HG03521 (cell line): ENCODE data around the gene PTPRM.
"Not testable (repeated sequence)": the region's sequence is repeated elsewhere in the genome, so short reads cannot be mapped to it uniquely, and the experiment has no call there.

Source experiments
- ATAC-seq: cut with Tn5 transposase; IDR thresholded peaks from one replicate; pipeline ENCODE4 v1.9.1; 2021; ENCODE audit warnings: mild to moderate bottlenecking, moderate library complexity; ENCODE audit not compliant: unreplicated experiment

Gene PTPRM

DNA sequence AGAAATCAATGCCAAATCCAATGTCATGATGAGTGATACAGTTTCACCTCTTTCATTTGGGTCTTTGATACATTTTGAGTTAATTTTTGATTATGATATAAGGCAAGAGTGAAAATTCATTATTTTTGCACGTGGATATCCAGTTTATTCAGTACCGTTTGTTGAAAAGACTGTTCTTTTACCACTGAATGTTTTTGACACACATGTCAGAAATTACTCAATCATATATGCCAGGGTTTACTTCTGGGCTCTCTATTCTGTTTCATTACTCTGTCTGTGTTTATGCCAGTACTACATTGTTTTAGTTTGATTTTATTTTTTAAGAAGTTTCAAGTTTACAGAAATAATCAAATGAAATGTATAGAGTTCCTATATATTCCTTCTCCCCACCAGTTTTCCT, 154.4 kb downstream of the PTPRM start:
- ATAC-seq: no peak

DNA sequence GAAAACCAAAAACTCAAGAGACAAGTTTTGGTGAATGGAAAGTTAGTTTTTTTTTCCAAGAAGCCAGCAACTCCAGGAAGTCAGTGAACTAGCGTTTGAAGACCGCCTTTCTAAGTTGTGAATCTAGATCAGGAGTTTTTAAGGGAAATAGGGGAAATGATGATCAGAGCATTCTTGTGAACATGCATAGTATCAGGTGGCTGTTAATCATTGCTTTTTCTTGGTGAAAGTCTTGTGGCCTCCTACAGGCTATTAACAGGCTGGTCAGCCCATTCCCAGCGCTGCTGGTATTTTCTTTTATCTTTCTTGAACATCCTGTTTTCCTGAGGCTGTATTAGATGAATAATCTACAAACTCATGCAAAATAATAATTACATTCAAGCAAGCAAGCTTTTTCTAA, 155.8 kb downstream of the PTPRM start:
- no peak for ATAC-seq

DNA sequence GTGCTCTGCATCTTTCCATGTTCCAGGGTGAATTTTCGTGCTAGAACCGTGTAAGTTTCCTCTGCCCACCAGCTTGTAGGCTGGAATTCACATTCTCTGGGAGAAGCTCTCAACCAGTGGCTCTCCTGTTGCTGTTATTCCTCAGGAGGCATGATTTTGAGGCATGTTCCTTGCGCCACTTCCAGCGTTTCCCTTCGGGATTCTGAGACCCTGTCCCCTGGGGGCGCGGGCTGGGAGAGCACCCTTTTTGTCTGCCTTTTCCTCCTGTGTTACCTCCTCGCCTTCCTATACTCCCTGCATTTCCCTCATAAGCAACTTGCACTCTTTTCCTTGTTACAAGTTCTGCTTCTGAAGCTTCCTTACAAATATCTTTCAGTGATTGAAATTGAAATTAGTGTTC, 156.4 kb downstream of the PTPRM start:
- ATAC-seq: no peak

DNA sequence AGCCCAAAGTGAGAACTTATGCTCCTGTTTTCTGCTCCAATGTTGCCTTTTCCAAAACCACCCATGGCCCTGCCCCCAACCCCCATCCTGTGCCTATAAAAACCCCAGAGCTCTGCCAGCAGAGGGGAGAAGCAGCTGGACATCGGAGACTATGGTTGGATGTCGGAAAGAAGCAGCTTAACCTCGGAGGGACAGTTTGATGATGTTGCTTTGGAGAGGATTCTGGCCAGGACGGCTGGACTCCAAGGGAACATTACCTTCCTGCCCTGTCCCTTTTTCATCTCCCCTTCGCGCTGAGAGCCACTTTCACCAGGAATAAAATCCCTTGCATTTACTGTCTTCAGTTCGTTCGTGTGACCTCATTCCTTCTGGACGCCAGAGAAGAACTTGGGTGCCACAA, 158.4 kb downstream of the PTPRM start:
- no peak for ATAC-seq

DNA sequence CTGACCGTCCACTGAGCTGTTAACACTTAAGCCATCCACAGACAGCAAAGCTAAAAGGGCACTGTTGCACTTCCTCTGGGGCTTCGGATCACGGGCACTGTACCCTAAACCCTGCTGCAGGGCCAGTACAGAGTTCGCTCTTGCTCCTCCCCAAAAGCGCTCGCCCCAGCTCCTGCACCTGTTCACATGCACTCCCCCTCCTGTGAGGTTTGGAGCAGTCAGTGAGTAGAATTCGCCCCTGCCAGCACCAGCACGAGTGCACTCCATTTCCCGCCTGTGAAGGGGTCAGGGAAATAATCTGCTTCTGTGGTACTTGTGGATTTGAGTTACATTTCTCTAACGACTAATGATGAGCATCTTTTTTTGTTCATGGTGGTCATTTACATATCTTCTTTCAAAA, 158.8 kb downstream of the PTPRM start:
- no peak for ATAC-seq

DNA sequence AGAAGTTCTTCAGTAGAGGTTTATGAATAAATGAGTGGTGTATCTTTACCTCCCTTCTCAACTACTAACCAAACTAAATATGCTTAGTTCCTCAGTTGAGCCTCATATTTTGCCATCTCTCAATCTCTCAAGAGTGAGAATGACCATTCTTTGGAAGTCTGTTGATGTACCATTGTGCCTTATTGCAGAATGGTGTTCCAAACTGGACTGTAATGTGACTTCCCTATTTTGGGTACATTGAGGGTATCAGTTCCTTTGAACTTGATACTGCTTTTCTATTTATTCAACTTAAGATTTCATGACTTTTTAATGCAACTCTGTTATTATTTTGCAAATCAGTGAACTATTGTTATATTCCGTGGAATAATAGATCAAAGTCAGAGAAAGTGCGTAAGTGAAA, 159.4 kb downstream of the PTPRM start:
- ATAC-seq: no peak

DNA sequence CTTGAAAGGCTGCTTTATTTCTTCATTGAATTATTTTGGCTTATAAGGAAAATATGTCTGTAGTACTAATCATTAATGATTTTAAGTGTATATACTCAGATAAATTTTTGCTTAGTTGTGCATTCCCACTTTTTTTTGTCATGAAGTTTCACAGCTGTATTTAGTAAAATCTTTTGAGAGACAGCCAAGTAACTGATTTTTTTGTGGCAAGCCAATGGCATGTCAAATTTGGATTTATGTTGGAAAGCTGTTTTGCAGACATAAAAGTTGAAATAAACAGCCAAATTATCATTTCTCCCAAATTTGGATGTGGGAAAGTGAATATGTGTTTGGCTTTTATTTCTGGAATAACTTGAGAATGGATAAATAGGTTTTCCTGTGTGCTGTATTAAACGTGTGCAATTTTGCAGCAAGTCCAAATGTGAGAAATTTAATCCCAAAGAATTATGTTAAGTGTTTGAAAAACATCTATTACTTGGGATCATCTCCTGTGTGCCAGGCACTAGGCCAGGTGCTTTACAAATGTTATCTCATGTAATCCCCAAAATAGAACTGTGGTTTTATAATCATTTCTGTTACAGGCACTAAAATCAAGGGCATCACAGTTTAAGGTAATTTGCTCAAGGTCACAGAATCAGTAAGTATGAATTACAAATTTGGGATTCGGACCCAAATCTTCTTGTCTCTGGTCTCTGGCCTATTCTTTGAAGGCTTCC, 160.4 kb downstream of the PTPRM start:
- no peak for ATAC-seq

DNA sequence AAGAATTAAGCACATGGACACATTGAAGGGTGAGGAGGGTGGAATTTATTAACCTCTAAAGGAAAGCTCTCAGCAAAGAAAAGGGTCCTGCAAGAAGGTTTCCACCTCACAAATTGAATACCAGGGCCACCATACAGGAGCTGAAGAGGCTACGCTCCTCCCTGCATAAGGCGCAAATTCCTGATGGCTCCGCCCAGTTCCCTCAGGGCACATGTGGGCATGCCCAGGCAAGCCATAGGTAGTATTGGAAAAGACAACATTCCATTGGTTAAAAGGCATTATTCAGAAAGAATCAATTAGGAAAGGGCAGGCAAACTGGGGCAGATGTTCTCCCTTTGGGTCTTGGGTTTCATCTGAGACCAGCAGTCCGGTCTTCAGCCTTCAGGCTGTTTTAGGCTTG, 161.2 kb downstream of the PTPRM start:
- no peak for ATAC-seq

DNA sequence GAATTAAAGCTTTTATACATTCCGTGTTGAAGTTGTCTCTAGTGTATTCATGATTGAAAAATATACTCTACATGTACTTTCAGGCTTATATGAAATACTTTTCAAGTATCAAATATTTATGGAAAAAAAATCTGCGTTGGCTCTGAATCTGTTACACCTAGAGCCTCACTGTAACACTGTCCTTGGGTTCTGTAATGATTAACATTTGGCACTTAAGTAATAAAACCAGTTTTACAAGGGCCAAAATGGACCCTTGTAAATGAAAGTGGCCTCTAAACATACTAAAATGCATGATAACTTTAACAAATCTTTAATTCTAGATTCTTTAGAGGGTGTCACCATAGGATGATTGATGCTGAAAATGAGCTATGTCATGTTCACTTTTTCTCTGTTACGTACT, 162.8 kb downstream of the PTPRM start:
- no peak for ATAC-seq

DNA sequence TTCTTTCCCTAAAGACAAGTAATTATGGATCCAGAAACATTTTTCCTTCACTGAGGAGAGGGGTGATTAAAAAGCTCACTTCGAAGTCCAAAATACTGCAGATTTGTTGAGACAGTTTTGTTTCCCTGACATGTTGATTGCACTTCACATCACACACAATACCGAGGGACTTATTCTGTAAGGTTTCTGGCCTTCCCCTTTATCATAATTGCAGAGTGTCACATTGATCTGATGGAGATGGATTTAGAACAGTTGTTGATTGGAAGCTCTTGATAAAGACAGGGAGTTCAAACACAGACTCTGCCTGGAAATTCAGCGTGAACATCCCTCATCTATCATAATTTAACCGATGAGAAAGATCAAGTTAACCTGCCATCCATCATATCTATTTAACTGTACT, 163.6 kb downstream of the PTPRM start:
- ATAC-seq: no peak

DNA sequence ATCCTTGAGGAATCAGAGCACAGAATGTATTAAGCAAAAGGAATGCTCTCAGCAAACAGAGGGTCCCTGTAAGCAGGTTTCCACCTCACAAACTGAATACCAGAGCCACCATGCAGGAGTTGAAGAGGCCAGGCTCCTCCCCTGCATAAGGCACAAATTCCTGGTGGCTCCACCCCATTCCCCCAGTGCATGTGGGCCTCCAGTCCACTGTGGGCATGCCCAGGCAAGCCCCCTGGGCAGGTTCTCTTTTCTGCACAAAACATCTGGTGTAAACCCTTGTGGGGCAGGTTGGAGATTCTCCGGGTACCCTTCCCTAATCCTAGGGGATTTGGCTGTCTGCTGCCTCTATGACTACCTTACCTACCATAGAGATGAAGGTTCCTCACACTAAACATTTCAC, 166.5 kb downstream of the PTPRM start:
- no peak for ATAC-seq

DNA sequence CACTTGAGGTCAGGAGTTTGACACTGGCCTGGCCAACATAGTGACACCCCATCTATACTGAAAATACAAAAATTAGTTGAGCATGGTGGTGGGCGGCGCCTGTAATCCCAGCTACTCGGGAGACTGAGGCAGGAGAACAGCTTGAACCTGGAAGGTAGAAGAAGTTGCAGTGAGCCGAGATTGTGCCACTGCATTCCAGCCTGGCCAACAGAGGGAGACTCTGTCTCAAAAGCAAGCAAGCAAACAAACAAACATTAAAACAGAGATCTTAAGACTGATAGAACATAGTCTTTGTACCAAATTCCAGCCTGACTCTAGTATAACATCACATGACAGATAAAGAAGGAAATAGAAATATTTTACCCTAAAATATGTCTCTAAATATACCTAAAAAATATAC, 168.1 kb downstream of the PTPRM start:
- ATAC-seq: no peak

DNA sequence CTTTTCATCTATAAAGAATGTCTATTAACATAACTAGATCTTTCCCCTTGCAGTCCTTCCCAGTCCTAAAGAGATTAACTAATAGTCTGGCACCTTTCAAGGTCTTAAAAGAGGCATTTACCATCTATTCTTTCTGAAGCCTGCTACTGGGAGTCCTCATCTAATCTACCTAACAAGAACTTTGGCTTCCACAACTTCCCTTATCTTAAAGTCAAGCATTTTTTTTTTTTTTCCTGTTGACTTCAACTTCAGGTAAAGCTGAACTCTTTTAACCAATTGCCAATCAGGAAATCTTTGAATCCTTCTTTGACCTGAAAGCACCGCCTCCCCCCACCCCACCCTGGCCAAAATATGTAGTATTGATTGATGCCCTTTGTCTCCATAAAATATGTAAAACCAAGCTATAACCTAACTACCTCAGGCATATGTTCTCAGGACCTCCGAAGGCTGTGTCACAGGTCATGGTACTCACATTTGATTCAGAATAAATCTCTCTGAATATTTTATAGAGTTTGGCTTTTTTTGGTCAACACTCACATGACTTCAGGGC, 168.6 kb downstream of the PTPRM start:
- no peak for ATAC-seq

DNA sequence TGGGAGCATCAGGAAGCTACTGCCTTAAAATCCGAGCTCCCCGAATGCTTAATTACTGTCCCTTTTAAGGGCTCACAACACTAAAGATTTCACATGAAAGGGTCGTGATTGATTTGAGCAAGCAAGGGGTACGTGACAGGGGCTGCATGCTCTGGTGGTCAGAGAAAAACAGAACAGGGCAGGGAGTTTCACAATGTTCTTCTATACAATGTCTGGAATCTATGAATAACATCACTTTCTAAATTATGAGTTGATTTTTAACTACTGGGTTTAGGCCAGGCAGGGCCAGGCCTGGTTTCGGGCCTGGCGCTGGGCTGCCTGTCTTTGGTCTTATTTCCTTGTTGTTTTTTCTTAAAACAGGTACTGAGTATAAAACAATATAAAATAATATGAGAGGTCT, 169.4 kb downstream of the PTPRM start:
- not testable (repeated sequence) for ATAC-seq

DNA sequence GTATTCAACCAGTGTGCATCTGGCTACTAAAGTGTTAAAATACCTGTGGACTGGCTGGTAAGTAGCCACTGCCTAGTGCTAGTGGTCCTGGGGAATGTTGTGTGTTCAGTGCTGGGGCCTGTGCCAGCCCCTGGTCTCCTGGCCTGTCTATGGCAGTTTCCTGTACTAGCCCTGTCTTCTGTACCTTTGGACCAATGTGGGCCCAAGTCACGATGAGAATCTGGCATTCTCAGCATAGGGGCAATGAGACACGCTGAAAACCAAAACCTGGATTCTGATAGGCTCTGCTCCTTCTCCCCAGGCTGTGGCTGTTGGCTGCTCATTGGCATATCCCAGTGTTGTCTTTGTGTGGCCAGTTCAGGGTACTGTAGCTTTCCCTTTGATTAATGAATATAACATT, 170.4 kb downstream of the PTPRM start:
- no peak for ATAC-seq

DNA sequence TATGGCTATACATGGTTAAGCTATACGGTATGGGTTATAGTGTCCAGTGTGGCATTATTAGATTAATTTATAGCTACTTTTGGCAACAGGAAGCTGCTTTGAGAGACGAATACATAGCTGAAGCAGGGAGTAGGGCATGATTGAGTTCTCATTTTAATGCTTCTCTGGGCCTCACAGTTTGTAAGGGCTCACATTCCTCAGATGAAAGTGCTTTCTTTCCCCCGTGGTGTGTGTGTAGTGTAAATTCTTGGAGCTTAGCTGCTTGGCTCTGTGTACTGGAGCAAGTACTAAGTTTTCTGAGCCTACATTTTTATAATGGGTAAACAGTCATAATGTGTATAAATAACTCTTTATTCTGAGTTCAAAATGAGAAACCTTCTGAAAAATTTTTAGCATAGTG, 173.7 kb downstream of the PTPRM start:
- ATAC-seq: no peak

DNA sequence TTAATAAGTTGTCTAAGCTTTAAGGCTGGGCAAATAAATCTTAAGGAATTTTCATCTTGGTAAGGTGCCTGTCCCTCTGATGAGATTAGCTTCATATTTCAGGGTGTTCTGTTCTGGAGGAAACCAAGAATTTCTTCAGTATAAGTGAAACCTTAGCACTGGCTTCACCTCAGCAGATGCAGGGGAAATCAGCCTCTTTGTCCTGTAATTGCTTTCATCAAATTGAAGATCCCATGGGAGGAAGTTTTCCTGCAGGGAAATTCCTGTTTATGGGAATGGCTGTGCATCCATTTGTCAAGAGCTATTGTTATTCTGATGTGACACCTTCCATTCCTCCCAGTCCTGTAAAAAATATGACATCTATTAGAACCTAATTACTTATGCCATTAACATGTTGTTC, 174.5 kb downstream of the PTPRM start:
- ATAC-seq: no peak

DNA sequence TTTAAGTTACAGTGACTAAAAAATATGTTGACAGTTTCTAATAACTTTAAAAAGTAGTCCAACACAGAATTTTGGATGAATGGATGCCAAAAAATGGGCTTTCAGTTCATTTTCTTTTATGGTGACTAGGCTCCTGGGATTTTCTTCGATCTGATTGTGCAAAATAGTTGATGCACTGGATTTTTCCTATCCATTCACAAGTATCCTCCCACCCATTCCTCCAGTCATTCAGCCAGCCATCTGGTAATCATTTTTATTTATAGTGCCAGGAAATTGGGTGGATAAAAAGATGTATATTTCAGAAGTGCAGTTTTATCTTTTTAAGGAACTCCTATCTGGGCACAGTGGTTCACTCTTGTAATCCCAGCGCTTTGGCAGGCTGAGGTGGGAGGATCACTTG, 175.1 kb downstream of the PTPRM start:
- no peak for ATAC-seq

DNA sequence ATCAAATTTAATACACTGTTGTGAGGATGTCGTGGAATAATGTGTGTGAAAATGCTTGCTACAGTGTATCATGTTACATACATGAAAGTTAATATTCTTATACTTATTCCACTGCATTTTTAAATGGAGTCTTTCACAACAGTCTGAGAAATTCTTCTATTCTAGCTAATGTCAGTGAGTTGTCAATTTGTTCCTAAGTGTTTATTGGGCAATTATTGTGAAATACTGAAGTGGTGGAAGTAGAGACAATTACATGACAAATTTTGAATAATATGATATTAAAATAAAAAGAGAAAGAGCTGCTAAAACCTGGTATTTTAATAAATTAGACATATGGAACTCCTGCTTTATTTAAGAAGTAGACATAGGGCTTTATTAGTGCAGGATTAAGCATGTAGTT, 176.1 kb downstream of the PTPRM start:
- no peak for ATAC-seq

DNA sequence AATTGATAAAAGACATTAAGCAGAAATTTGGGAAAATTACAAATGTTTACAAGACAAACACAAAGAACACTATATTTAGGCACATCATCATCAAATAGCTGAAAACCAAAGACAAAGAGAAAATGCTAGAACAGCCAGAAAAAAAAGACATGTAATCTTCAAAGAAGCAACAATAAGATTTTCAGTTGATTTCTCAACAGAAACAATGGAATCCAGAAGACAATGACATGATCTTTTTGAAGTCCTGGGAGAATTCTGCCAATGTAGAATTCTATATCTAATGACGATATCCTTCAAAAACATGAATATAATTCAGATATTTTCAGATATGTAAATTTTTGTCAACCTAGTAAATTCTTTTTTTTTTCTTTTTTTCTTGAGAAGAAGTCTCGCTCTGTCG, 179.0 kb downstream of the PTPRM start:
- ATAC-seq: no peak

DNA sequence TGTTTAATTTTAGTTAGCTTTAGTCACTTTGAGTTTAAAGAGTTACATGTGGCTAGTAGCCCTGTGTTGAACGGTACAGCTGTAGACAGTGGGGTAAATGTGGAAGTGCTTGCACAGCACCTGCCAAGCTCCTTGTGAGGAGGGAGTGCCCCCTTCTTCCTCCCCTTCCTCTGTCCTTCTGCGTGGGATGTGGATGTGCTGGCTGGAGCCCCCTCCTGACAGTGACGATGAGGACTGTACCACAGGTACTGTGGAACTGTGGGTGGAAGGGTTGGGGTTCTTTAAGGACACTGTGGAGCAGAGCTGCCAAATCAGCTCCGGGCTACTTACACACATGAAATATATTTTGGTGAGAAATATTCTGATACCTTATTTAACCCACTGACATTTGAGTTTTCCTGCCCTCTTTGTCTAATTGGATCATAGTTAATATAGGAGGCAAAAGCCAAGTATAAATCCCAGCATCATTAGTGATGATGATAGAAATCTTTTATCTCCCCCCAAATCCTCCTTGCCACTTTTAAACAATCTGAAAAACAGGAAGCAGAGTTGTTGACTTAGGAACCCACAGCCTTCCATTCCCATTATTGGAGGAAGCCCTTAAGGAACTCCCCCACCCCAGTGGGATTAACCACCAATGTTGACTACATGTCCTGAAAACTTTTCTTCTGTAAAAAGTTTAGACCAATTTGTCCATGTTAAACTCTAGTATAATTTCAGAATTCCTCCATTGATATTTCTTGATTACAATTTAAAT, 181.3 kb downstream of the PTPRM start:
- ATAC-seq: no peak

DNA sequence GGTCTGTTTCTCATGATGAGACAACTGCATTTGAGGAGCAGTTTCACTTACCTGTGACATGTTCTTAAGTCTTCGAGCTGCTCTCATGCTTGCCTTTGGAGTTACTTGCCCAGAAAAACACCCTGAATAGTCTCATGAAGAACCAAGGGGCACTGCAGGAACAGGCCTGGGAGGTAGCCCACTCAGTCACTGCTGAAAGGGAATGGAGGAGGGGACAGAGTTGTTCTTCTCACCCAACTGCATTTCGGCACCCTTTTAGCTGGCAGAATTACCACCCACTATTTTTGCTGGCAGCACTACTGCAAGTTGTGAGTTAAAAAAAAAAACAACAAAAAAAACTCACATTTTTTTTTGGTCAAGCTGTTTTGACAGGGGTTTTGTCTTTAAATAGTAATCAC, 181.9 kb downstream of the PTPRM start:
- no peak for ATAC-seq
